Lung (tissue), 12 donors: Measurements from ENCODE around the gene CALML6. TPM values are rescaled to one million over a fixed set of nuclear protein-coding genes. Genes with fewer than 3 reads are reported as not detected.

ENCODE experiments used
- ATAC-seq: fragments of 200-7000 bp; cut with Tn5 transposase; one replicate; pipeline ENCODE4 v1.9.1; 2020; ENCODE audit warnings: moderate number of reproducible peaks; ENCODE audit not compliant: insufficient read depth, low FRiP score
- DNase-seq, 3 donors: peaks; one replicate each; pipeline ENCODE4 v3.0.0-alpha.2; 2013 to 2017
- H3K27ac ChIP-seq, 2 donors: one replicate each; pipeline ENCODE4 v1.5.1; 2013; ENCODE audit warnings: mild to moderate bottlenecking in 2 of 2, moderate library complexity in 2 of 2, control low read depth in 1 of 2, inconsistent platforms in 1 of 2, low read depth in 1 of 2, low read length in 1 of 2
- H3K27me3 ChIP-seq, 3 donors: one replicate each; pipeline ENCODE4 v1.5.1; 2013; ENCODE audit warnings: low read length in 2 of 3; ENCODE audit not compliant: control insufficient read depth in 3 of 3, insufficient read depth in 3 of 3
- H3K36me3 ChIP-seq, 4 donors: one replicate each; pipeline ENCODE4 v1.5.1; 2013; ENCODE audit warnings: low read length in 4 of 4, mild to moderate bottlenecking in 1 of 4, moderate library complexity in 1 of 4; ENCODE audit not compliant: control insufficient read depth in 4 of 4, insufficient read depth in 4 of 4
- H3K4me1 ChIP-seq, 5 donors: one replicate each; pipeline ENCODE4 v1.5.1; 2013; ENCODE audit warnings: low read length in 5 of 5, mild to moderate bottlenecking in 2 of 5, moderate library complexity in 1 of 5; ENCODE audit not compliant: control insufficient read depth in 5 of 5, insufficient read depth in 5 of 5
- H3K4me3 ChIP-seq: one replicate; pipeline ENCODE4 v1.5.1; 2013; ENCODE audit warnings: mild to moderate bottlenecking, control low read depth, moderate library complexity
- H3K9ac ChIP-seq, 2 donors: one replicate each; pipeline ENCODE4 v1.5.1; 2013; ENCODE audit warnings: low read length in 2 of 2, control low read depth in 1 of 2; ENCODE audit not compliant: insufficient read depth in 1 of 2
- H3K9me3 ChIP-seq, 4 donors: one replicate each; pipeline ENCODE4 v1.5.1; 2013; ENCODE audit warnings: low read length in 3 of 4, mild to moderate bottlenecking in 1 of 4, moderate library complexity in 1 of 4; ENCODE audit not compliant: control insufficient read depth in 4 of 4, insufficient read depth in 3 of 4
- WGBS, 2 donors: extraction: QIAGEN DNeasy Blood & Tissue Kit; methylation state at CpG; one replicate each; pipeline ENCODE4 v1.1.7; 2013; 5-methylcytosine and 5-hydroxymethylcytosine counted together
- polyA plus RNA-seq, 2 donors: library from polyadenylated mRNA; stranded (reverse); fragments of 200-250 nt; gene quantifications; one replicate each; pipeline ENCODE4 v1.2.1, GENCODE V29; 2013
- total RNA-seq, 2 donors: library from RNA; depleted of rRNA in 1 of 2; stranded (reverse); fragments of >200 nt in 1 of 2; gene quantifications; one replicate each; pipeline ENCODE4 v1.2.1, GENCODE V29; 2014 to 2021
- TF ChIP-seq, protein P1 (sequence below): IDR thresholded peaks from 2 replicates; pipeline ENCODE4 v1.5.1; 2012; ENCODE audit warnings: mild to moderate bottlenecking; ENCODE audit errors: control extremely low read depth, extremely low read depth
- donor health status: control.
- donor health status: control.
- donor health status: Bipolar disorder and iron deficiency.
- donor health status: healthy.
- donor health status: DM: yes; HTN: yes; CAD: no.

CALML6 gene
- total and polyA plus RNA-seq, 4 donors = 0.11 to 0.55 (median 0.34) TPM

DNA sequence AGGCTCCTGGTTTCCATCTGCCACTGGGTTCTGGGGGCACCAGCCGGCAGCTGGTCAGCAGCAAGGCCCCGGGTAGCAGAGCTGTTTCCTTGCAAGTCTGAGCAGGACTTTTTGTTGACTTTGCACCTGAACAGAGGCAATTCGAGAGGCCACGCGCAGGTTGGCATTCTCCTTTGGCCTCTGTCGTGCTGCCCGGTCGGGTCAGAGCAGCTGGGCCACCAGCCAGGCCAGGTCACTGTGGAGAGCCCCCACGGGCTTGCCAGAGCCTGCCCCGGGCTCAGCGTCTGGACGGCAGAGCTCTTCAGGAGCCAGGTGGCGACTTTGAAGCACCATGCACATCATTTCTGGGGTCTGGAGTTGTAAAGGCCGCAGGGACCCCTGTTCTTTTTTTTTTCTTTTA, 32.4 kb downstream of the CALML6 start:
- DNase-seq (peak in 1 of 3 donors; percentile 6), ATAC-seq (no peak)
- H3K9ac ChIP-seq = no peak overlapping the region
- H3K4me1 ChIP-seq = peaks cover 0 to 16% (median 14%) of the 10 kb centered on the region in 5 donors
- H3K27me3 ChIP-seq = no peaks in the 10 kb centered on the region
- no peaks in the 10 kb centered on the region for H3K36me3 ChIP-seq
- H3K27ac ChIP-seq = no peak overlapping the region
- 57 to 75% methylated on average over 14 of the region's 14 CpGs for WGBS, 2 donors
- no peak overlapping the region for H3K4me3 ChIP-seq
- H3K9me3 ChIP-seq = peaks cover 0 to 2% (median 0%) of the 10 kb centered on the region in 4 donors
- TF ChIP-seq, protein P1, sequence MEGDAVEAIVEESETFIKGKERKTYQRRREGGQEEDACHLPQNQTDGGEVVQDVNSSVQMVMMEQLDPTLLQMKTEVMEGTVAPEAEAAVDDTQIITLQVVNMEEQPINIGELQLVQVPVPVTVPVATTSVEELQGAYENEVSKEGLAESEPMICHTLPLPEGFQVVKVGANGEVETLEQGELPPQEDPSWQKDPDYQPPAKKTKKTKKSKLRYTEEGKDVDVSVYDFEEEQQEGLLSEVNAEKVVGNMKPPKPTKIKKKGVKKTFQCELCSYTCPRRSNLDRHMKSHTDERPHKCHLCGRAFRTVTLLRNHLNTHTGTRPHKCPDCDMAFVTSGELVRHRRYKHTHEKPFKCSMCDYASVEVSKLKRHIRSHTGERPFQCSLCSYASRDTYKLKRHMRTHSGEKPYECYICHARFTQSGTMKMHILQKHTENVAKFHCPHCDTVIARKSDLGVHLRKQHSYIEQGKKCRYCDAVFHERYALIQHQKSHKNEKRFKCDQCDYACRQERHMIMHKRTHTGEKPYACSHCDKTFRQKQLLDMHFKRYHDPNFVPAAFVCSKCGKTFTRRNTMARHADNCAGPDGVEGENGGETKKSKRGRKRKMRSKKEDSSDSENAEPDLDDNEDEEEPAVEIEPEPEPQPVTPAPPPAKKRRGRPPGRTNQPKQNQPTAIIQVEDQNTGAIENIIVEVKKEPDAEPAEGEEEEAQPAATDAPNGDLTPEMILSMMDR = no peak

DNA sequence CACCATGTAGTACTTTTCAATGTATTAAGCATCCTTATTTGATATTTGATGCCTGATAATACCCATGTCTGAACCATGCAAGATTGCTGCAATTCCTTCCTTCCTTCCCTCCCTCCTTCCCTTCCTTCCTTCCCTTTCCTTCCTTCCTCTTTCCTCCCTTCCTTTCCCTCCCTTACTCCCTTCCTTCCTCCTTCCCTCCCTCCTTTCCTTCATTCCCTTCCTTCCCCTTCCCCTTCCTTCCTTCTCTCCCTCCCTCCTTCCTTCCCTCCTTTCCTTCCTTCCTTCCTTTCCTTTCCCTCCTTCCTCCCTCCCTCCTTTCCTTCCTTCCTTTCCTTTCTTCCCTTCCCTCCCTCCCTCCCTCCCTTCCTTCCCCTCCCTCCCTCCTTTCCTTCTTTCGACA, 33.7 kb downstream of the CALML6 start:
- DNase-seq (no peak), ATAC-seq (no peak)
- Histone ChIP-seq H3K9ac (no peak overlapping the region), H3K27ac (no peak overlapping the region), H3K4me1 (peaks cover 0 to 16% (median 12%) of the 10 kb centered on the region in 5 donors), H3K36me3 (no peaks in the 10 kb centered on the region), H3K27me3 (no peaks in the 10 kb centered on the region), H3K9me3 (peaks cover 0 to 2% (median 0%) of the 10 kb centered on the region in 4 donors), H3K4me3 (no peak overlapping the region)
- TF ChIP-seq, protein P1 = no peak
- WGBS, 2 donors = 37 to 53% methylated on average over 1 of the region's 1 CpG

DNA sequence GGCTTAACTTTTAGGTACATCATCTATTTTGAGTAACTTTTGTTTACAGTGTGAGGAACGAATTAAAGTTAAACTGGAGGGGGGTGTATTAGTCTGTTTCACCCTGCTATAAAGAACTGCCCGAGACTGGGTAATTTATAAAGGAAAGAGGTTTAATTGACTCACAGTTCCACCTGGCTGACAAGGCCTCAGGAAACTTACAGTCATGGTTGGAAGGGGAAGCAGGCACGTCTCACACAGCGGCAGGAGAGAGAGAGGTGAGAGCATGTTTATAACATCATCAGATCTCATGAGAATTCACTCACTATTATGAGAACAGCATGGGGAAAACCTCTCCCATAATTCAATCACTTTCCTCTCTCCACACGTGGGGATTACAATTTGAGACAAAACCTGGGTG, 35.9 kb downstream of the CALML6 start:
- Histone ChIP-seq H3K4me1 (peaks cover 0 to 17% (median 8%) of the 10 kb centered on the region in 5 donors), H3K9ac (no peak overlapping the region), H3K9me3 (peaks cover 0 to 1% (median 0%) of the 10 kb centered on the region in 4 donors), H3K27me3 (no peaks in the 10 kb centered on the region), H3K27ac (no peak overlapping the region), H3K36me3 (no peaks in the 10 kb centered on the region), H3K4me3 (no peak overlapping the region)
- no peak for DNase-seq
- no peak for ATAC-seq
- 76 to 89% methylated on average over 5 of the region's 5 CpGs for WGBS, 2 donors
- TF ChIP-seq, protein P1 = no peak

DNA sequence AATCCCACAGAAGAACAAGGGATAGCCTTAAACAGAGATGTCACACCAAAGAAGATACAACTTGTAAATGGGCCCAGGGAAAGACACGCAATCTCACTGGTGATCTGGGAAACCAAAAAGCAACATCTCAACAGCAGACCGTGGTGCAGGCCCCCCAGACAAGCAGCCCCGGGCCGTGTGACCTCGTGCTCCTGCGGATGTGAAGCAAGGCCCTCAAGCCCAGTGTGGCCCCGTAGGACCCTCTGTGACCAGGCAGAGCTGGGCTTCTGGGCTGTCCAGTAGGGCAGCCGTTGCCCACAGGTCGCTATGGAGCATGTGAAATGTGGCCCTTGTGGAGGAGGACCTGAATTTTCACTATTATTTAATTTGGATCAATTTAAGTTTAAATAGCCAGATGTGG, 39.0 kb downstream of the CALML6 start:
- 90 to 91% methylated on average over 9 of the region's 9 CpGs for WGBS, 2 donors
- Histone ChIP-seq H3K9ac (no peak overlapping the region), H3K4me1 (peaks cover 0 to 7% (median 0%) of the 10 kb centered on the region in 5 donors), H3K27me3 (no peaks in the 10 kb centered on the region), H3K27ac (no peak overlapping the region), H3K9me3 (no peaks in the 10 kb centered on the region), H3K4me3 (no peak overlapping the region), H3K36me3 (no peaks in the 10 kb centered on the region)
- DNase-seq = no peak
- no peak for ATAC-seq
- TF ChIP-seq, protein P1 = no peak
